OCI-LY1 (cell line): ENCODE results near the gene STEAP1B.

Source experiments
- CTCF ChIP-seq: fragments of 200-600 bp; sonication (generic), shearing (Covaris generic); IDR thresholded peaks from 2 replicates; pipeline ENCODE4 v1.5.1; 2017; ENCODE audit warnings: mild to moderate bottlenecking, antibody characterized with exemption, low read length, moderate library complexity, mixed read lengths
- EZH2 ChIP-seq: fragments of 200-600 bp; sonication (generic), shearing (Covaris generic); IDR thresholded peaks from 2 replicates; pipeline ENCODE4 v1.8.0; 2017; ENCODE audit warnings: borderline replicate concordance, mixed run types, mild to moderate bottlenecking, antibody characterized with exemption, low read length, moderate library complexity, mixed read lengths

GRCh38 chr7:22452960-22453558 lies 46.9 kb downstream of the STEAP1B start:
- TF ChIP-seq CTCF (peak; percentile 37), EZH2 (no peak)
